Karpas-422 (cell line): ENCODE results near the gene PTCD3. TPM values are rescaled to one million over a fixed set of nuclear protein-coding genes. Genes with fewer than 3 reads are reported as not detected.

Source experiments
- DNase-seq: peaks from one replicate; pipeline ENCODE4 v3.0.0-alpha.2; 2015
- H2AFZ ChIP-seq: fragments of 200-600 bp; sonication (generic); 2 replicates; pipeline ENCODE4 v1.6.1; 2014; ENCODE audit warnings: antibody characterized with exemption, low read length, mixed read lengths
- H3K27ac ChIP-seq: fragments of 200-600 bp; sonication (generic); 2 replicates; pipeline ENCODE4 v1.5.1; 2014; ENCODE audit warnings: mild to moderate bottlenecking, low read length, moderate library complexity
- H3K27me3 ChIP-seq: fragments of 200-600 bp; sonication (generic); 2 replicates; pipeline ENCODE4 v1.6.1; 2014; ENCODE audit warnings: low read length, mixed read lengths
- H3K36me3 ChIP-seq: fragments of 200-600 bp; sonication (generic); 2 replicates; pipeline ENCODE4 v1.6.1; 2014; ENCODE audit warnings: low read length, mixed read lengths; ENCODE audit not compliant: insufficient read depth
- H3K4me1 ChIP-seq: fragments of 200-600 bp; sonication (generic); 2 replicates; pipeline ENCODE4 v1.6.1; 2014; ENCODE audit warnings: mild to moderate bottlenecking, low read length, mixed read lengths
- H3K4me2 ChIP-seq: fragments of 200-600 bp; sonication (generic); 2 replicates; pipeline ENCODE4 v1.6.1; 2014; ENCODE audit warnings: low read length, low read depth, mild to moderate bottlenecking; ENCODE audit not compliant: poor library complexity, severe bottlenecking
- H3K4me3 ChIP-seq: fragments of 200-600 bp; sonication (generic); 2 replicates; pipeline ENCODE4 v1.5.1; 2014; ENCODE audit warnings: mild to moderate bottlenecking, antibody characterized with exemption, low read length, mixed read lengths
- H3K79me2 ChIP-seq: fragments of 200-600 bp; sonication (generic); 2 replicates; pipeline ENCODE4 v1.6.1; 2014; ENCODE audit warnings: mild to moderate bottlenecking, low read length, mixed read lengths
- H3K9ac ChIP-seq: fragments of 200-600 bp; sonication (generic); 2 replicates; pipeline ENCODE4 v1.6.0; 2014; ENCODE audit warnings: low read length
- H3K9me2 ChIP-seq: fragments of 200-600 bp; sonication (generic), shearing (Covaris generic); replicated peaks from 2 replicates; pipeline ENCODE4 v1.6.0; 2014; ENCODE audit warnings: mild to moderate bottlenecking, low read length, moderate library complexity; ENCODE audit not compliant: insufficient read depth
- H3K9me3 ChIP-seq: fragments of 300-700, 200-600 bp; sonication (generic); 2 replicates; pipeline ENCODE4 v1.6.1; 2014; ENCODE audit warnings: low read length, mixed read lengths
- H4K20me1 ChIP-seq: fragments of 200-600 bp; sonication (generic); 2 replicates; pipeline ENCODE4 v1.6.1; 2014; ENCODE audit warnings: mild to moderate bottlenecking, antibody characterized with exemption, low read length, low read depth; ENCODE audit not compliant: insufficient read depth
- total RNA-seq: library from RNA; depleted of rRNA; stranded (reverse); fragments of >200 nt; shearing (Covaris generic); gene quantifications from 2 replicates; pipeline ENCODE4 v1.2.3, GENCODE V29; 2014; ENCODE audit warnings: low replicate concordance

PTCD3 gene
- total RNA-seq, 1 experiment from 2014 or later, result 248 TPM

DNA sequence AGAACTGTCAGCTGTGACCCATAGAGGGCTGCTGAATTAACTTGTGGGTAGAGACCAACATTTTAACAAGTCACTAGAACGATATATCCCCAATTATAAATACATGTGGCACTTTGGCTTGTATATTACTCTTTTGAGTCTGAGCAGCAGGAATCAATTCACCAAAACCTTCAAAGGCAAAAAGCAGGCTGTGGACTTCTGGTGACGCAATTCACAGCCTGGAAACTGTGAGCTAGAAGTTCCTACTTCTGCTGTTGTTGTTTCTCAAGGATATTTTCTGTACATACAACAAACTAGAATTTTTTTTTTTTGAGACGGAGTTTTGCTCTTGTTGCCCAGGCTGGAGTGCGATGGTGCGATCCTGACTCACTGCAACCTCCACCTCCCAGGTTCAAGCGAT is 37.3 kb downstream of the PTCD3 start:
- Histone ChIP-seq H3K9ac (no peak overlapping the region), H3K27ac (no peak overlapping the region), H3K9me2 (no peaks in the 10 kb centered on the region), H3K79me2 (no peaks in the 10 kb centered on the region), H3K27me3 (no peaks in the 10 kb centered on the region), H3K4me3 (no peak overlapping the region), H3K4me1 (no peaks in the 10 kb centered on the region), H2AFZ (no peak overlapping the region), H4K20me1 (peaks cover 3% of the 10 kb centered on the region; the same call in 1 of the 2 replicates), H3K36me3 (peaks cover 68% of the 10 kb centered on the region), H3K4me2 (no peak overlapping the region), H3K9me3 (no peaks in the 10 kb centered on the region)
- no peak for DNase-seq

DNA sequence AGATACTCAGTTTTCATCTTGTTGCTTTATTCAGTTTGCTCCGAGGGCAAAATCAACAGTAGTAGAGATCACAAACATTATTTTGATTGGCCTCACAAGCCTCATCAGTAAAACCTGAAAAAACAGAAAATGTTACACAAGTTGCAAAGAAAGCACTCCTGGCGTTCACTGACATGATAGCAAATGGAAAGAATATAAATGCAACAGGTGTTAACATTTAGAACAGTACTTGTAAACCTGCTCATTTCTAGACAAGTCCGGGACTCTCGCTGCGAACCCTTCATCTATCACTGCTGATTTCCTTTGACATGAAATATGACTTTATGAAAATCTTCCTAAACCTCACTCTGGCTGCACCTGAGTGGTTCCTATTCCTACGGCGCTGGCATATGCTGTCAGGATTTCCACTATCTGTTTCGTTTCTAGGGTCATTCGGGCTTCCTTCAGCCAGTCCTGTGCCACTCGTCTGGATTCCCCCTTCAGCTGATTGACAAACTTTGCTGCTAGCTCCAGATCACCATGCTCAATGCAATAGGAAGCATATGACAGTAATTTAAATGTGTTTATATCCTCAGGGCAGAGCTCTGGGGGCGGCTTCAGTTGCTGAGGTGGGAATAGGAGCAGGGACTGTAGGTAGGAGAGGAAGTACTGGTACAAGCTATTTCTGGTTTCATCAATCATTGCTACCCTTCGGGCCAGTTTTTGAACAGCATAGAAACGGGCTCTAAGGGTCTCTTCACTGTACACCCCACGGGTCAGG is 38.1 kb downstream of the PTCD3 start:
- Histone ChIP-seq H4K20me1 (peaks cover 3% of the 10 kb centered on the region; the same call in 1 of the 2 replicates), H2AFZ (no peak overlapping the region), H3K4me2 (no peak overlapping the region), H3K79me2 (no peaks in the 10 kb centered on the region), H3K9me3 (no peaks in the 10 kb centered on the region), H3K4me3 (no peak overlapping the region), H3K27me3 (no peaks in the 10 kb centered on the region), H3K36me3 (peaks cover 68% of the 10 kb centered on the region), H3K9ac (no peak overlapping the region), H3K27ac (no peak overlapping the region), H3K4me1 (no peaks in the 10 kb centered on the region), H3K9me2 (no peaks in the 10 kb centered on the region)
- no peak for DNase-seq

DNA sequence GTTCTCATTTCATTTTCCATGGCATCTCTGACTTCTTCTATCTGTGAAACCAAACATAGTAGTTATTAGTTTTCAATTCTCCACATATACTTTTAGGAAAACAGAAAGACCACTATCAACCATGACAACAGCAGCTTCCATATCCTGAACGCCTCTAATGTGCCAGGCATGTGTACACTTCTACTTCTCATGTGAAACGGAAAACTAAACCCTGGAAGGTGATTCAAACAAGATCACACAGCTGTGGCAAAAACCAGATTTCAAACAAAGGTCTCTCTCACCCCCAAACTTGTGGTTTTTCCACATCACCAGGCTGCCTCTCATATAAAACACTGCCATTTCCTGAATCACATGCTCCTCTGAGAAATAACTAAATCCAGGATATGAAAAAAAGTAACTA is 41.8 kb downstream of the PTCD3 start:
- Histone ChIP-seq H3K27me3 (no peaks in the 10 kb centered on the region), H3K9me2 (no peaks in the 10 kb centered on the region), H3K36me3 (peaks cover 63% of the 10 kb centered on the region), H3K9me3 (no peaks in the 10 kb centered on the region), H3K4me2 (no peak overlapping the region), H2AFZ (no peak overlapping the region), H3K4me1 (no peaks in the 10 kb centered on the region), H3K79me2 (0 out of 2 replicates have a peak, but pooled peaks cover 7% of the 10 kb centered on the region), H3K27ac (no peak overlapping the region), H4K20me1 (0 out of 2 replicates have a peak, but pooled peaks cover 3% of the 10 kb centered on the region), H3K9ac (no peak overlapping the region), H3K4me3 (no peak overlapping the region)
- DNase-seq, result no peak

DNA sequence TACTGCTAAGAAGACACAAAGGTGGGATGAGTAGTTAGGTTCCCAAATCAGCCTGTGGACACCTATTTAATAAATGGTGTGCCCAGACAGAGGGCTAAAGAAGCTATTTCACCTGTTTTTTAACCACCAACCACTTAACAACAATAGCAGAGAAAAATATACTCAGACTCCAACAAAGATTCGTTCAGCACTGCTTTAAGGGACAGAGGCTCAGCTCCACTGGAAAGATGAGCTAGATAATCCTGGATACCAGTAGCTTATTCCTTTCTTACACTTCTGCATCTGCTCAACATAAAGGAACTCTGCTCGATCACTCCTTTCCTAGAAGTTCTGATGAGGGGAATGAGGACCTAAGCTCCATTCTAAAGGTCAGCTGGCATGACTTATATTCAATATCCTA is 44.5 kb downstream of the PTCD3 start:
- Histone ChIP-seq H2AFZ (no peak overlapping the region), H3K9me2 (no peaks in the 10 kb centered on the region), H3K27me3 (no peaks in the 10 kb centered on the region), H3K36me3 (peaks cover 54% of the 10 kb centered on the region), H3K9me3 (no peaks in the 10 kb centered on the region), H3K4me2 (no peak overlapping the region), H4K20me1 (0 out of 2 replicates have a peak, but pooled peaks cover 3% of the 10 kb centered on the region), H3K4me1 (no peaks in the 10 kb centered on the region), H3K79me2 (peaks cover 16% of the 10 kb centered on the region), H3K4me3 (no peak overlapping the region), H3K9ac (no peak overlapping the region), H3K27ac (no peak overlapping the region)
- no peak for DNase-seq

DNA sequence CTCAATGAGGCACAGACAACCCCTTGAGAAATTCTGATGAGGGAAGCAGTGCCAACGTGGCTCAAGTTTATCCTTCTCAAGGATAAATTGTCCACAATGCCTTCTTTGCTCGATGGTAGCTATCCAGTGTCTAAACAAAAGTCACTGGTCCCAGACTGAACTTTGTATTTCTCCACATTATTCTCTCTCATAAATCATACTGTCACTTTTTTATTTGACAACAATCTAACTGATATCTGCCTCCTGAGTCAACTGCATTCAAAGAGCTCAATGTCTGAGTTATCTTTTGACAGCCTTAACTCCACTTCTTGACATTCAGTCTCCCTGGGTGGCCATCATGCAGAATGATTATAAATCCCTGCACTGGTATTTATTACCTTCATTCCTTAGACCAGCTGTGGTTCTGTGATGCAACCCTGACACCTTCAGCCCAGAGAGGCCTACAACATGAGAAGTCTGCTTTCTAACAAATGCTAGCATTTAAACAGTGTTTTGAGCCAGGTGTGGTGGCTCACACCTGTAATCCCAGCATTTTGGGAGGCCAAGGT is 51.0 kb downstream of the PTCD3 start:
- no peak overlapping the region for H3K9ac ChIP-seq
- no peak overlapping the region for H3K4me3 ChIP-seq
- H3K27me3 ChIP-seq, result no peaks in the 10 kb centered on the region
- no peaks in the 10 kb centered on the region for H3K9me3 ChIP-seq
- H3K9me2 ChIP-seq, result no peaks in the 10 kb centered on the region
- H4K20me1 ChIP-seq, result no peaks in the 10 kb centered on the region; the same call in 1 of the 2 replicates
- H3K27ac ChIP-seq, result no peak overlapping the region
- H2AFZ ChIP-seq, result no peak overlapping the region
- no peak for DNase-seq
- H3K4me2 ChIP-seq, result no peak overlapping the region
- peaks cover 48% of the 10 kb centered on the region for H3K36me3 ChIP-seq
- no peaks in the 10 kb centered on the region for H3K4me1 ChIP-seq
- H3K79me2 ChIP-seq, result peaks cover 25% of the 10 kb centered on the region

DNA sequence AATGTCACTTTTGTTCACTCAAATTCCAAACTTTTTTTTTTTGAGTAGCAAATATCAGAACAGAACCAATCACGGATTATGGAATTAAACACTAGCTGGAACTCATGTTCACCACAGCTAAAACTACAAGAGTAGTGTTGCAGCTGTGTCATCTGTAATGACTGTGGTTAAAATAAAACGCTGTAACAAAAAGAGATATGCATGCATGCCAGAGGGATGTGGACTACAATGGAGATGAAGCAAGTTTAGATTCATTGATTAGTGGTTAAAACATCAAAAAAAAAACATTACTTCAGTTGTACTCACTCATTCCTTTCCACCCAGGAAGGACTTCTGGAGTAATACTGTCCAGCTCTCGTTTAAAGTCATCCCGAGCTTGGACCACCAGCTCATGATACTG is 52.3 kb downstream of the PTCD3 start:
- no peaks in the 10 kb centered on the region for H3K9me3 ChIP-seq
- no peak for DNase-seq
- H3K4me3 ChIP-seq, result no peak overlapping the region
- H3K4me2 ChIP-seq, result no peak overlapping the region
- no peaks in the 10 kb centered on the region for H3K27me3 ChIP-seq
- H2AFZ ChIP-seq, result no peak overlapping the region
- no peaks in the 10 kb centered on the region; the same call in 1 of the 2 replicates for H4K20me1 ChIP-seq
- H3K9me2 ChIP-seq, result no peaks in the 10 kb centered on the region
- H3K79me2 ChIP-seq, result peaks cover 29% of the 10 kb centered on the region
- no peaks in the 10 kb centered on the region for H3K4me1 ChIP-seq
- H3K36me3 ChIP-seq, result peaks cover 50% of the 10 kb centered on the region
- no peak overlapping the region for H3K9ac ChIP-seq
- H3K27ac ChIP-seq, result no peak overlapping the region

DNA sequence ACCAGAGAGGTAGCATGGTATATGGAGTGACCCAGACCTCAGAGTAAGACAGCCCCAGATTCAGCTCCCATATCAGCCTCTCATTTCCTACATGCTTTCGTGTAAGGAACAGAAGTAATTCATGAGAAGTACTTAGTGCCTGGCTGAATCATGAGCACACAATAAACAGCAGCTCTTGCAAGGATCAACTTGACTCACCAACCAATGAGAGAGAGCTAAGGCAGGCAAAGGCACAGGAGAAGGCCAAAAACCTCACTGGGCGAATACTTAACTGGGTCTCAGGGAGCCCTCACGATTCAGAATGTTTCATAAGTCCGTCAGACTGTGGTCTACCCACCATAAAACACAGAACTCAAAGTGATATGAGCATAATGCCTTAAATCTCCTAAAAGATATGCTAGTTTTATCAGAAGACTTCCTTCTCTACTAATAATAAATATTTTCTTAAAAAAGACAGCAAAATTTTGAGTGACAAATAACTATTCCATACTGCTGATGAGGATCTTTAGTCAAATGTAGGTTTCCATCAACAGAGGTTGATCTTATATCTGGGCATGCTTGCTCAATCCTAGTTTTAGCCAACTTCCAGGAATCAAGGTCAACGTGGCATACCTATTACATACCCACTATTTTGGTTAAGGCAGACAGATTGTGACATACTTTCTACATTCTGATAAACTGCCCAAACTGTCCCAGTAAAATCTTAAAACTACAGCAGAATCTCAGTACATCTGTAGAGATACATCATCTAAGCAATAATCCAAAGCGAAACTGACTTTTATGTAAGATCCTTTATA is 54.3 kb downstream of the PTCD3 start:
- DNase-seq, result no peak
- Histone ChIP-seq H3K4me1 (no peaks in the 10 kb centered on the region), H3K27me3 (no peaks in the 10 kb centered on the region), H3K36me3 (peaks cover 61% of the 10 kb centered on the region), H3K9ac (no peak overlapping the region), H3K9me2 (no peaks in the 10 kb centered on the region), H3K27ac (no peak overlapping the region), H3K4me2 (no peak overlapping the region), H2AFZ (no peak overlapping the region), H3K79me2 (peaks cover 30% of the 10 kb centered on the region), H3K9me3 (no peaks in the 10 kb centered on the region), H3K4me3 (no peak overlapping the region), H4K20me1 (no peaks in the 10 kb centered on the region; the same call in 1 of the 2 replicates)

DNA sequence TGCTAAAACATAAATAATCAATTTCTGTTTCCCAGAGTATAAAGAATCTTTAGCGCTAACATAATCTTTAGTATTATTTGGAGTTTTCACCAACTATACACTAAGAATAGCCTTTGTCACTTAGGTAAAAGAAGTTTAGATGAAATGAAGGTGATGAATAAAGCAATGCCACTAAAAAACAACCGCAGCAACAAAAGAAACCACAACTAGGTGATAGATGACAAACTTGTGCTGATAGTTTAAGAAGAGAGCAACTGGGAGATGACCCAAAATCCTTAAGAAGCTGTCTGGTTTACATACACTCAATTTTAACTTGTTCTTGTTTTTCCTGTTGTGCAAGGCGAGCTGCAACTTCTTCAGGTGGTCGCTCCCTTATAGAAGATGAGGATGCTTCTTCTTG is 64.4 kb downstream of the PTCD3 start:
- Histone ChIP-seq H3K27ac (no peak overlapping the region), H3K9me2 (no peaks in the 10 kb centered on the region), H3K4me1 (peaks cover 10% of the 10 kb centered on the region), H4K20me1 (no peaks in the 10 kb centered on the region), H3K9me3 (no peaks in the 10 kb centered on the region), H3K4me3 (no peak overlapping the region), H3K79me2 (peaks cover 66% of the 10 kb centered on the region), H3K27me3 (no peaks in the 10 kb centered on the region), H2AFZ (no peak overlapping the region), H3K9ac (no peak overlapping the region), H3K4me2 (no peak overlapping the region), H3K36me3 (peaks cover 67% of the 10 kb centered on the region)
- no peak for DNase-seq
